GM12872 (cell line): Measurements from ENCODE around the gene JAKMIP1.

Source experiments
- TF ChIP-seq, protein P1 (sequence below): IDR thresholded peaks from 3 replicates; pipeline ENCODE4 v1.5.1; 2011; ENCODE audit warnings: low read depth, mild to moderate bottlenecking, low read length, moderate library complexity; ENCODE audit not compliant: insufficient read depth

JAKMIP1 gene

DNA sequence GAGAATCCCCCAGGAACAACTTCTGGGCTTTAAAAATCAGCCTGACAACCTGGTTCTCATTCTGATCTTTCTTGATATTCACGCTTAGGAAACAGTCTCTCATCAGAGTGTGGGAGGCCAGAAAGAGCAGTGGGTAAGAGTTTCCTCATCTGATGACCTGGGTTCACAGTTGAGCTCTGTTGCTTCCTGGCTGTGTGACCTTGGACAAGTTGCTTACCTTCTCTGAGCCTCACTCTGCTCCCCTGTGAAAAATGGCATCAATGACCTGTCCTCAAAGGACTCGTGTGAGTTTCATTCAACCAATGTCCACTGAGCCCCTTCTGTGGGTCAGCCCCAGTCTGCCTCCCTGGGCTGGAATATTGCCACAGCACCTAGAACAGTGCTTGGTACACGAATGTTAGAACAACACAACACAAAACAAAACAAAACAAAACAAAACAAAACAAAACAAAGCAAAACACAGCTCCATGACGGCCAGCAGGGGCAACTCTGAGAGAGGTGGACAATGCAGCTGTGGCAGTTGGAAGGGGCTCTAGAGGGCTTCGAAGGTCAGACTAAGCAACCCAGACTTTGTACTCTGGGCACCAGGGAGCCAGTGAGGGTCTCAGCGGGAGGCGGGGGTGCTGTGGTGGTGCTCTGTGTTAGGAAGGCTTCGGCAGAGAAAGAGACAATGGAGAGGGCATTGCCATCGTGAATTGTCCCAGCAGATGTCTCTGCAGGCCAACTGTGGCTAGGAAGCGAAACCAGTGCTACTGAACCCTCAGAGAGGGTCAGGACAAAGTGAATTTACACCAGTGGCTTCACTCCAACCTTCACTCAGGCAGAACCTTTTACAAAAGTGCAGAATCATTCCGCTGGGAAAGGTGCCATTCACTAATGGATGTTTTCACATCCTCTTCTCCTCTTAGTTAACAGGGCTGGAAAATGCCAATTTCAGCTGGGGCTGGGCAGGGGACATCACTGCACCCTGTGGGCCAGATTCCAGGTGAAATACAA lies 167.8 kb downstream of the JAKMIP1 start:
- TF ChIP-seq, protein P1, sequence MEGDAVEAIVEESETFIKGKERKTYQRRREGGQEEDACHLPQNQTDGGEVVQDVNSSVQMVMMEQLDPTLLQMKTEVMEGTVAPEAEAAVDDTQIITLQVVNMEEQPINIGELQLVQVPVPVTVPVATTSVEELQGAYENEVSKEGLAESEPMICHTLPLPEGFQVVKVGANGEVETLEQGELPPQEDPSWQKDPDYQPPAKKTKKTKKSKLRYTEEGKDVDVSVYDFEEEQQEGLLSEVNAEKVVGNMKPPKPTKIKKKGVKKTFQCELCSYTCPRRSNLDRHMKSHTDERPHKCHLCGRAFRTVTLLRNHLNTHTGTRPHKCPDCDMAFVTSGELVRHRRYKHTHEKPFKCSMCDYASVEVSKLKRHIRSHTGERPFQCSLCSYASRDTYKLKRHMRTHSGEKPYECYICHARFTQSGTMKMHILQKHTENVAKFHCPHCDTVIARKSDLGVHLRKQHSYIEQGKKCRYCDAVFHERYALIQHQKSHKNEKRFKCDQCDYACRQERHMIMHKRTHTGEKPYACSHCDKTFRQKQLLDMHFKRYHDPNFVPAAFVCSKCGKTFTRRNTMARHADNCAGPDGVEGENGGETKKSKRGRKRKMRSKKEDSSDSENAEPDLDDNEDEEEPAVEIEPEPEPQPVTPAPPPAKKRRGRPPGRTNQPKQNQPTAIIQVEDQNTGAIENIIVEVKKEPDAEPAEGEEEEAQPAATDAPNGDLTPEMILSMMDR, result no peak

DNA sequence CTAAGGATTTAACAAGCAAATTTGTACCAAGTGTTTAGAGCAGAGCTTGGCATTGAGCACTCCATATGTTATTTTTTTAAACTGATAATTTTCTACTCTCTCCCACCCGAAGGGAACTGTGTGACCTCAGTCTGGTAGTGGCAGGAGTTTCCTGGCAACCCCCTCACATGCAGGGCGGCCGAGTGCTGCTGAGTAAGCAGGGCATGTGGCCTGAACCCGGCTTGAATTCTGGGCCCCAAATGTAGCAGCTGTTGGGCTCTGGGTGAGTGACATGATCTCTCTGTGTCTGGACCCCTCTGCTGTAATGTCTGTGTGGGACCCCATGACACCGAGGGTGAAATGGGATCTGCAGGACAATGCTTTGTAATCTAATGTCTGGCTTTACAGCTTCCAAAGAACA lies 168.5 kb downstream of the JAKMIP1 start:
- TF ChIP-seq, protein P1, result no peak

DNA sequence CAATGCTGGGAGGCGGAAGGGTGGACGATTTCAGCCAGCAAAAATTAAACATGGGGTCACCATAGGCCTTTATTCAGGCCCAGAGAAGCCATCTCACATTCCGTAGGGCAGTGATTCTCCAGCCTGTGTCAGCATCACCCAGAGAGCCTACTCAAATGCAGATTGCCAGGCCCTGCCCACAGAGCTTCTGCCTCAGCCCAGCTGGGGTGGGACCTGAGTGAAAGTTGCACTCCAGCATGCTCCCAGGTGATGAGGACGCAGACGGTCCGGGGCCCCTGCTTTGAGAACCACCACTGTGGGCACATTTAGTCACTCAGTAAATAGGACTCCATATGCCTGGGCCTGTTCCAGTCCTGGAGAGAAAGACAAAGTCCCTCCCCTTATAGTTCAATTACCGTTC lies 169.7 kb downstream of the JAKMIP1 start:
- TF ChIP-seq, protein P1, result no peak

DNA sequence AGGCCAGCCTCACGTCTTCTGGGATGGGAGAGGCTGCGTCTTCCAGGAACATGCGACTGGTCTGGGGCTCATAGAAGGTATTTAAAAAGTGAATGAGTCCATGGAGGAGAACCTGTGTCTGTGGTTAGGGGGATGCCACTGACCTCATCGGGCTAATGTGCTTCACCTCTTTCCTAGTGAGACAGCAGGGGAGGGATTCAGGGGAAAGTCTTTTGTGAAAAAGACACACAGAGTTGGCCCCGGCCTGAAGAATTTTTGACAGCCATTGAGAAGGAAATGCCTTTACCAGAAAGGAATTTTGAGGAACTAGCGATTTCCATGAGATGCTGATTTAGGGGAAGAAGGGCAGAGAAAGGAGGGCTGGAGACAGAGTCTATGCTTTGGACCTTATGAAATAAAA lies 171.1 kb downstream of the JAKMIP1 start:
- TF ChIP-seq, protein P1, result no peak

DNA sequence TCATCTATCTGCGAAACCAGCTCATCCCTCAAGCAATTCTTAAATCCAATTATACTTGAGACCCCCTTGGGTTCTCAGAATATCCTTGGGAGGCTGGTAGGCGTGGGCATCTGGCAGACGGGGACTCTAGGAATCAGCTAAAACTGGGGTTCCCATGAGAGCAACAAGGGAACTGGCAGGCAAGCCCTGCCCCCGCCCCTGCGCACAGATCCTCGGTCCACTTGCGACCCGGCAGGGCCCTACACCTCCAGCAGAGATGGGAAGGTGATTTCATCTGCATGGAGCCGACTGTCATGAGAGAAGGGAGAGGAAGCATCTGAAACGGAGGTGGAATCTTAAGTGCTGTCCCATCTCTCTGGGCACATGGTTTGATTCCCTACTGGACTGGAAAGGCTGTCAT lies 172.2 kb downstream of the JAKMIP1 start:
- TF ChIP-seq, protein P1, result no peak

DNA sequence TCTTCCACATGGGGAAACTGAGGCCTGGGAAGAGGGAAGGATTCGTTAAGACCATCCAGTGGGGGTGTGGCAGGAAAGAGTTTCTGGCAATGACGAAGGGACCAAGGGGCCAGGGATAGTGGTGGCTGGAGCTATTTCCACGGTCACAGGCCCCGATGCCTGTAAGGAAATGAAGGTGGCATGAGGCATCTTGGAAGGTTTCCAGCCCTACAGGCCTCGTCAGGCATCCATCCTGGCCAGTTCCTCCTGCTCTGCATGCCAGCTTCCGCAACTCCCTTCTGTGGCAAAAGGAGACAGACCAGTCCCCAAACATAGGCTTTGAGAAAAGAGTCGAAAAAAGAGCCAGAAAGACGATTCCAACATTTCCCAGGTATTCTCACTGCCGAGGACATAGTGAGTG lies 173.0 kb downstream of the JAKMIP1 start:
- TF ChIP-seq, protein P1, result no peak

DNA sequence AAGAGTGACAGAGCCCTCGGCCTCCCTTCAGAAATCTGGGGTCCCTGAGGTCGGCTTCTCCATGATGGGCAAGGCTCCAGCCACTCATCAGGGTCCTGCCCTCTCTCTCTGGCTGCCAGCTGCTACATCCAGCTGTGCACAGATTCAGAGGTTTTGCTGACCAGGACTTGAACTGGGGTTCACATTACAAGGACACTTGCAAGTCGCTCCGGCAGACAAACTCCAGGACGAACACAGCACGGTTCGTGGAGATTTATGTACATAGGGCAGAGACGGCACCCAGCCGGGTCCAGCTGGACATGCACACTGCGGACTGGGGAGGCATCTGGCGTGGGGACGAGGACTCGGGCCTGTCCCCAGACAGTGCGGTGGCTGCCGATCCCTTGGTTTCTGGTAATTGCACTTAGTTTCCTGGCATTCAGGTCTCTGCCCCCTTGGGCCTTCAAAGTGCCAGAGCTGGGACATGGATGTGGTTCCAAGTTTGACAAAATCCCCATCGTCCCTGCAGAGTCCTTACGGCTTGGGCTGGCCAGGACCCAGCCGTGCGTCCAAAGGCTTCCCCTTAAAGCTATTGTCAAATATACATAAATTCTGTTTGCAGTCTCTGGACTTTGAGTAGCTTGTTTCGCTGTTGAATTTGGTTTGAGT lies 175.9 kb downstream of the JAKMIP1 start:
- TF ChIP-seq, protein P1, result no peak
